AG04450 (cell line): ENCODE results near the gene NINL. TPM values are rescaled to one million over a fixed set of nuclear protein-coding genes. Genes with fewer than 3 reads are reported as not detected.

Source experiments
- CTCF ChIA-PET: fragments of 300-600, 350-600 bp; formaldehyde crosslinking; extraction: SDS; loops from one replicate; lab custom pipeline; 2022; ENCODE audit warnings: antibody characterized with exemption, inconsistent platforms; lab: Charles Lee
- POLR2A ChIA-PET: fragments of 350-600 bp; formaldehyde crosslinking; extraction: SDS; loops from one replicate; lab custom pipeline; 2021; ENCODE audit warnings: antibody characterized with exemption, inconsistent platforms; lab: Yijun Ruan, JAX
- DNase-seq: peaks from one replicate; pipeline ENCODE4 v3.0.0-alpha.2; 2011; ENCODE audit warnings: low read depth, low spot score
- H3K27ac ChIP-seq: one replicate; pipeline ENCODE4 v1.5.1; 2012; ENCODE audit warnings: low read depth, low read length, control low read depth
- H3K27me3 ChIP-seq: one replicate; pipeline ENCODE4 v1.6.0; 2012; ENCODE audit warnings: low read length; ENCODE audit not compliant: control insufficient read depth, insufficient read depth
- H3K4me3 ChIP-seq: 2 replicates; pipeline ENCODE4 v1.5.1; 2011; ENCODE audit warnings: mild to moderate bottlenecking, low read depth, low read length, control low read depth
- H3K9me3 ChIP-seq: 2 replicates; pipeline ENCODE4 v1.5.1; 2012; ENCODE audit warnings: low read length; ENCODE audit not compliant: control insufficient read depth, insufficient read depth
- CTCF ChIP-seq: IDR thresholded peaks from 2 replicates; pipeline ENCODE4 v1.5.1; 2011; ENCODE audit warnings: low read depth, low read length, control low read depth, inconsistent platforms
- polyA plus RNA-seq: library from polyadenylated mRNA; depleted of rRNA; stranded (reverse); fragments of >200 nt; gene quantifications from 2 replicates; pipeline ENCODE4 v1.2.3, GENCODE V29; 2011

NINL gene
- polyA plus RNA-seq, 1 experiment = 10.4 TPM

- H3K4me3 ChIP-seq = no peak overlapping the region
- no peak overlapping the region for H3K27ac ChIP-seq
- H3K9me3 ChIP-seq = no peaks in the 10 kb centered on the region; the same call in 1 of the 2 replicates
- POLR2A ChIA-PET = no interaction called here
- no peak for TF ChIP-seq CTCF
- no peaks in the 10 kb centered on the region for H3K27me3 ChIP-seq
- CTCF ChIA-PET = no interaction called here
- DNase-seq = no peak
Measured at GRCh38 chr20:25481918-25482253, 103.4 kb downstream of the NINL start.

GRCh38 chr20:25481235-25481917 lies 104.0 kb downstream of the NINL start:
- DNase-seq = no peak
- no peak overlapping the region for H3K27ac ChIP-seq
- H3K27me3 ChIP-seq = no peaks in the 10 kb centered on the region
- H3K9me3 ChIP-seq = no peaks in the 10 kb centered on the region; the same call in 1 of the 2 replicates
- H3K4me3 ChIP-seq = no peak overlapping the region
- POLR2A ChIA-PET = no interaction called here
- TF ChIP-seq CTCF = peak; percentile 26; the same call in 1 of the 2 replicates
- CTCF ChIA-PET = no interaction called here

- H3K4me3 ChIP-seq = no peak overlapping the region
- ChIA-PET CTCF (no interaction called here), POLR2A (no interaction called here)
- no peak for TF ChIP-seq CTCF
- no peak for DNase-seq
- no peaks in the 10 kb centered on the region; the same call in 1 of the 2 replicates for H3K9me3 ChIP-seq
- no peak overlapping the region for H3K27ac ChIP-seq
- H3K27me3 ChIP-seq = no peaks in the 10 kb centered on the region
Measured at GRCh38 chr20:25480797-25481196, 104.5 kb downstream of the NINL start.

GRCh38 chr20:25480156-25480555 lies 105.2 kb downstream of the NINL start:
- Histone ChIP-seq H3K4me3 (no peak overlapping the region), H3K9me3 (no peaks in the 10 kb centered on the region; the same call in 1 of the 2 replicates), H3K27me3 (no peaks in the 10 kb centered on the region), H3K27ac (no peak overlapping the region)
- no peak for DNase-seq
- POLR2A ChIA-PET = no interaction called here
- TF ChIP-seq CTCF = no peak
- CTCF ChIA-PET = no interaction called here

- ChIA-PET POLR2A (no interaction called here), CTCF (no interaction called here)
- no peak overlapping the region for H3K4me3 ChIP-seq
- no peak overlapping the region for H3K27ac ChIP-seq
- no peak for DNase-seq
- H3K27me3 ChIP-seq = no peaks in the 10 kb centered on the region
- no peak for TF ChIP-seq CTCF
- H3K9me3 ChIP-seq = no peaks in the 10 kb centered on the region; the same call in 1 of the 2 replicates
Measured at GRCh38 chr20:25479638-25480037, 105.7 kb downstream of the NINL start.
